GM20431 (cell line): Measurements from ENCODE around the gene PLEKHM3.
"Not testable (repeated sequence)": the region's sequence is repeated elsewhere in the genome, so short reads cannot be mapped to it uniquely, and the experiment has no call there.

Experiments
- in situ Hi-C: fragments of 300-500 bp; cut with MseI, MboI; formaldehyde crosslinking; loops from one replicate; pipeline ENCODE4 v1.15.0; 2020; ENCODE audit warnings: low sequenced_read_pairs; ENCODE audit not compliant: unreplicated experiment

The PLEKHM3 gene

DNA sequence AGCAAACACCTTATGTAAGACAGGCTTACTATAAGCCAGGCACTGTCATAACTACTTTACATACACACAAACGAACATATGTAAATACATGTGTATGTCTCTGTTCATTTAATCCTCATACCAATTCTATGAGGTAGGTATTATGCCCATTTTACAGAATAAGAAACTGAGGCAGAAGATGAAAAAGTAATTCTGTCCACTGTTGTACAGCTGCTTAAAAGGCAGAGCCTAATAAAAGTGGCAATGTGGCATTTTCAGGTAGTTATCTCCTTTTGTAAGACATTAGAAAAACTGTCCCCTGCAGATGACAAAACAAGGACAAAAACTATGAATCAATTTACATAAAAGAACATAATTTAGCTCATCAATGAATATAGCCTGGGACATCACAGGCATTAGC lies 69.9 kb downstream of the PLEKHM3 start:
- in situ Hi-C loops, result no loop called here

DNA sequence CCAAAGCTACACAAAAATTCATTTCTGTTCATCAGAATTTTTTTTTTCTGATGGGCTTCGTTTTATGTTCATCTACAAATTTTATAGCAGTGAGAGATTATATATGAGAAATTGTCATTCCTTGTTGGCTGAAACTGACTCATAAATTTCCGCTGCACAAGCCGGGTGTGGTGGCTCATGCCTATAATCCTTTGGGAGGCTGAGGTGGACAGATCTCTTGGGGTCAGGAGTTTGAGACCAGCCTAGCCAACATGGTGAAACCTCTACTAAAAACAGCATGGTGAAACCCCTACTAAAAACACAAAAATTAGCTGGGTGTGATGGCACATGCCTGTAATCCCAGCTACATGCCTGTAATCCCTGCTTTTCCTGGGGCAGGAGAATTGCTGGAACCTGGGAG lies 72.0 kb downstream of the PLEKHM3 start:
- in situ Hi-C loops, result no loop called here

DNA sequence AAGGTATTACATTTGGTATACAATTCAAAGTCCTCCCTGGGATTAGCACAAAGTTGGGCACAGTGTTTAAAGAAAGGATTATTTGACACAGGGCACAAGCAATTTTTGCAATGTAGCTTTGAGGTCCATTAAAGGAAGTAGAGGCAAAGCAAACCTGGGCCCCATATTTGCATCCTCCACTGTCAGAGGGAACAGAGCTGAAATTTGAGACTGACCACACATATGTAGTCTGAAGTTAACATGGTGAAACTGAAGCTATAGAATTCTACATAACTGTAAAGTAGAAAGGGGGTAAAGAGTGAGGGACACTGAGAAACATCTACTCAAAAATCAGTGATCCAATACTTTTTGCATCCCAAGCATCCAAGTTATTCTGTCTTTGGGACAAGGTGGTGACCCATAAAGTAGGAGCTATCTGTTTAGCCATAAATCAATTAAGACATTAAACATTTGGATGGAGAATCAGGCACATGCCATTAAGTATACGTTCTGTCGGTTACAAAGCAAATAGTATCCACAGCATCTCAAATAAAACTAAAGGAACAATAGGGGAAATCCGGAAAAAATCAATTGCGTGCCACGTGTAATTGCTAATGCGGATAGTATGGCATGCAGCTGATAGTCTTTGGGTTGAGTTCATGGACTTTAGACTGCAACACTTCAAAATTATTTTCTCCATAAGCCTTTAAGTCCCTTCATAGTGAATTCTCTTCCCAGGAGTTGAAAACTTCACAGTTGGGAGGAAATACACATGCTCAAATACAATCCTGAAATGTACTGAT lies 72.6 kb downstream of the PLEKHM3 start:
- in situ Hi-C loops, result no loop called here

GRCh38 chr2:207951734-207952470 lies 73.4 kb downstream of the PLEKHM3 start:
- in situ Hi-C loops, result no loop called here

- in situ Hi-C loops, result no loop called here
Observed at GRCh38 chr2:207950761-207951114, 74.6 kb downstream of the PLEKHM3 start.

- in situ Hi-C loops, result no loop called here
Observed at GRCh38 chr2:207950063-207950760, 75.1 kb downstream of the PLEKHM3 start.

GRCh38 chr2:207949245-207949644 lies 76.1 kb downstream of the PLEKHM3 start:
- in situ Hi-C loops, result not testable (repeated sequence)

GRCh38 chr2:207944979-207945600 lies 80.2 kb downstream of the PLEKHM3 start:
- in situ Hi-C loops, result no loop called here

- in situ Hi-C loops, result no loop called here
Observed at GRCh38 chr2:207944334-207944733, 81.0 kb downstream of the PLEKHM3 start.

DNA sequence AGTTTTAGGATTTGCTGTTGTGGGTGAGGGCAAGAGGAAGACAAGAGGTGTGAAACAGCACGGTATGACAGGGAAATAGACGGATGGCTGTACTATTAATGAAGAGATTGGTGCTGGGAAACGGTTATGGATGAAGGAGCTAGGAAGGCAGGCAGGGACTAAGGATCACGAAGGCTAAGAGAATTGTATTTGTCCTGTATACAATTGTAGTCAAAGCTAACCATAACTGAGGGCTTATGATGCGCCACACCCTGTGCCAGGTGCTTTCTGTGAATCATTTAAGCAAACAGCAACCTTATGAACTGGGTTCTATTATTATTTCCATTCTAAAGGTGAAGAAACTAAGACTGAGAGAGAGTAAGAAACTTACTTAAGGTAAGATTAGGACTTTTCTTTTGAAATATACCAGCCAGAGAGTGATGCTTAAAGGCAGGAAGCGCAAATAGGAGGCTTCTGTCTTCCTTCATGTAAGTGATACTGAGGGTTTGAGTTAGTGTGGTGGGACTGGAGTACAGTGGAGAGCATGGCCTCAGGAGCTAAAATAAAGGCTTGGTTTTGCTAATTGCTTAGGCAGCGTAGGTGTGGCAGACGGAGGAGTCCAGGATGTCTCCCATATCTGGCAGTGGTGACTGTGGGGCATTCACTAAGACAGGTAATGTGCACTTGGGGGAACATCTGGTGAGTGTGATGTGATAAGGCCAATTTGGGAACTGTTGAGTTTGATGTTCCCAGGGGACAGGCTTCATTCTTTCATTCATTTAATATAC lies 85.8 kb downstream of the PLEKHM3 start:
- in situ Hi-C loops, result no loop called here

- in situ Hi-C loops, result no loop called here
Observed at GRCh38 chr2:207938886-207939285, 86.4 kb downstream of the PLEKHM3 start.

- in situ Hi-C loops, result no loop called here
Observed at GRCh38 chr2:207938415-207938814, 86.9 kb downstream of the PLEKHM3 start.

DNA sequence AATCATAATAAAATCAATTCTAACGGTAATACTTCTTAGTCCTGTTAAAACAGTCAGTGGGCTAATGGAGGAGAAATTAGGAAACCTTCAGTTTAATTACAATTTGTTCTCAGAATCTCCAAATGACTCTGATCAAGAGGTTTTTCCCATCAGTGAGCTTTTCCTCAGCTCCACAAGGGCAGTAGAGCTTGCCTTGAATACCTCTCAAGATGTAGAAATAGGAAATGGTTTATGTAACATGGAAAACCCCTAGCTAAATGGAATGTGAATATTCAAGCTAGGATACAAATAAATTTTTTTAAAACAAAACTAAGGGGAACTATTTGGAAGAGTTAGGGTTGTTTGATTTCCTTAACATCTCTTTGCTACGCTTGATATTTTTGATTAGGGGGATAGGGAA lies 87.5 kb downstream of the PLEKHM3 start:
- in situ Hi-C loops, result no loop called here

DNA sequence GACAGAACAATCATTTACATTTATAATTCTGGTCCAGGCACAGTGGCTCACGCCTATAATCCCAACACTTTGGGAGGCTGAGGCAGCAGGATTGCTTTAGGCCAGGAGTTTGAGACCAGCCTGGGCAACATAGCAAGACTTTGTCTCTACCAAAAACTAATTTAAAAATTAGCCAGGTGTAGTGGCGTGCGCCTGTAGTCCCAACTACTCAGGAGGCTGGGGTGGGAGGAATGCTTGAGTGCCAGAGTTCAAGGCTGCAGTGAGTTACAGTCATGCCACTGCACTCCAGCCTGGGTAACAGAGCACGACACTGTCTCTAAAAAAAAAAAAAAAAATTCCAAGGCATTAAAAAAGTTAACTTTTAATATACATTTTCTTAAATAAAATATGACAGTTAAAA lies 88.1 kb downstream of the PLEKHM3 start:
- in situ Hi-C loops, result no loop called here

DNA sequence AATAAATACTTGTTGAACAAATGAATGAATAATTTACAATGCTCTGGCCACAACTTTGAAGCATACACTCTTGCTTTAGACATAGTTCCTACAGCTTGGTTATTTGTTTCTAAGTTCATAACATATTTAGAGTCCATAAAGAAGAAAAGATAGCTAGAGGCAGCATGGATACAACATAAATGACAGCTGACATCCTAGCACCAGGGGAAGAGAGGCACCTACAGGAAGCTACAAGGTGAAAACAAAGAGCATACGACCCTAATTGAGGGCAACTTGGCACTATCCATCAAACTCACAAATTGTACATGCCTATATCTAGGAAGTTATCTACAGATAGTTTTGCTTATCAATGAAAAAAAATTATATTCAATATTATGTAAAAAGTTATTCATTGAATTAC lies 88.9 kb downstream of the PLEKHM3 start:
- in situ Hi-C loops, result no loop called here

- in situ Hi-C loops, result no loop called here
Observed at GRCh38 chr2:207935991-207936370, 89.3 kb downstream of the PLEKHM3 start.

DNA sequence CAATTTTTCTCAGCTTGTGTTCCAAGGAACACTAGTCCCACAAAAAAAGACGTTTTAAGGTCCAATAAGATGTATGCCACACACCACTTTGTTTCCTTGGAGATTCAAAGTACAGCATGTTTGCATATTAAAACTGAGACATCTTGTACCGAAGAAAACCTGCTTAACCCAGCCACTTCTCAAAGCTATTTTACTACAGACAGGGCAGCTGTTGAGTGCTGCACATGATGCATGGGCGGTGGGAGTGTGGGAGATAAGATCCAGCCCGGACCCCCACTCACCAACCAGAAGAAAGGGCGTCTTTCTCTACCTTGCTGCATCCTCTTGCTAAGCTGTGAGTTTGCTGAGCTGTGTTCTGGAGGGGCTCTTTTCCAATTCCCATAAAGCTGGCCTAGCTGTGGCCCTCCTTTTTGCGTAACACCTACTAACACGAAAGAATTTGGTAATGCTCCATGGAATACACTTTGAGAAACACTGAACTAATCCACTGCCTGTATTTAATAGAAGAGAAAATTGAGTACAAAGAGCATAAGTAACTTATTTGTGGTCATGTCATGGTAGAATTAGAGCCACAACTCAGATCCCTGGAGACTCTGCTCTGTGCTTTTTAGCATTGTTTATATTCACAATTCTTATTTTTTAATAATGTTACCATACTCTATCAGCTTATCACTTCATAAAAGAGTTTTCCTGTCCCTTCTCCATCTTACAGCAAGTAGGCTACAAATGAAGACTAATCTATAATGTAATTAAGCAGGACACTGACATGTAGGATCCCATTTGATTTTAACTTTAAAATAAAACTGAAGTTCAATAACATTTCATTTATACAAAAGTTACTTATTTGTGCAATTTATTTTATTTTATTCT lies 90.0 kb downstream of the PLEKHM3 start:
- in situ Hi-C loops, result no loop called here

DNA sequence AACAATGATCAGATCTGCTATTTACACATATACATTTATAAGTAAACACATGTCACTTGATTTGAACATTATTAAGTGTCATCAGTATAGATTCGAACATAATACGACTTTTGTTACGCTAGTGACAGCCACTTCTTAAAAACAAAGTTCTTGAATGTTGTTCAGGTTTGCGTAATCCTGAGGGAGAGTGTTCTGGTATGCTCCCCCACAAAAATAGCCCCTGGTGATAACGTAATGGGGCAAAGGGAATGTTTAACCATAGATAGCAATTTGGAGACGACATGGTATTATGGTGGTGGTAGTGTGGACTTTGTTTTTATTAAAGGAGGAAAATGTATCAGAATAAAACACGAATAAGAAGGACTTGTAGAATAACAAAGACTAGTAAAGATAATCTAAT lies 90.6 kb downstream of the PLEKHM3 start:
- in situ Hi-C loops, result no loop called here

DNA sequence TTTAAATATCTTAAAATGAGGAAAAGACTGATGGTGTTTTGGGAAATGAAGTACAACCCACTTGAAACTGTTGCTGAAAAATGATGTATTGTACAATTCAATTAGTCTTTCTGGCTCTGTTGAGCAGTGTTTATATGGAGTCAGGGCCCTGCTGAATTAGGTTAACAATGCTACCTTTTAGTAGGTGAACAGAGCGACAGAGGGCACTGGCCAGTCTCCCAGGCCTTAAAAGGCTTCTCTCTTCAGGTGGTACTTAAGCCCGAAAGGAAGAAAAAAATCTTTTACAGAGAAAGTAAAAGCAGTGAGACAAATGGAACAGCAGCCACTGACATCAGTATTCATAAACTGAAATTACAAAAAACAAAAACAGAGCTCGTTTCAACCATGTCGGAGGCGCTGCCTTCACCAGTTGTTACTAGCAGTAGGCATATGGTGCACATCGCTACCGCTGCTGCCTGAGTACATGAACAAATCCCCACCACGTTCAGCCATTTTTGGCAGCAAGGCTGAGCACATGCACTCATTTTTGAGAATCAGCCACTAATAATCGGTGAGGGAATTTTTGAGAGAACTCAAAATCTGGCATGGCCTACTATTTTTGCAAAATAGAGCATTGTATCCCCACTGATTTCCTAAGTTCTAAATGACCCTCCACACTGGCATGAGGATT lies 91.8 kb downstream of the PLEKHM3 start:
- in situ Hi-C loops, result no loop called here
